IMR-90 (cell line): ENCODE results near the gene PBXIP1. TPM values are rescaled to one million over a fixed set of nuclear protein-coding genes. Genes with fewer than 3 reads are reported as not detected.

ENCODE experiments used
- ELK1 ChIP-seq: fragments of 150-350 bp; IDR thresholded peaks from 2 replicates; pipeline ENCODE4 v1.6.1; 2016; ENCODE audit warnings: low read depth, mild to moderate bottlenecking, low read length, moderate library complexity, borderline replicate concordance
- RAD21 ChIP-seq: IDR thresholded peaks from 2 replicates; pipeline ENCODE4 v1.6.1; 2012; ENCODE audit warnings: low read length, improper control_type of control experiment
- polyA plus RNA-seq, 3 experiments: library from polyadenylated mRNA; depleted of rRNA; stranded (reverse); fragments of >200 nt; gene quantifications; 2 replicates each; pipeline ENCODE4 v1.2.3, GENCODE V29; 2012; ENCODE audit warnings: low replicate concordance in 1 of 3
- total RNA-seq: library from RNA; depleted of rRNA; stranded (reverse); fragments of >200 nt; gene quantifications from 2 replicates; pipeline ENCODE4 v1.2.3, GENCODE V29; 2012

The PBXIP1 gene
- total and polyA plus RNA-seq, 2 of the 4 experiments (the other 2 are of a cell fraction), result 28.3 to 44.2 TPM

GRCh38 chr1:154993572-154994268 is 37.8 kb upstream of the PBXIP1 start, which contains the start of gene LENEP (continued):
- TF ChIP-seq ELK1 (no peak), RAD21 (no peak)
